SK-N-MC (cell line): ENCODE data around the gene NGEF.

Experiments
- EZH2 ChIP-seq: fragments of 200-600 bp; sonication (generic); IDR thresholded peaks from one replicate; pipeline ENCODE4 v1.6.1; 2017; ENCODE audit warnings: antibody characterized with exemption
- POLR2AphosphoS5 ChIP-seq: IDR thresholded peaks from 2 replicates; pipeline ENCODE4 v1.6.1; 2012; ENCODE audit warnings: mild to moderate bottlenecking, low read depth, low read length, borderline replicate concordance

DNA sequence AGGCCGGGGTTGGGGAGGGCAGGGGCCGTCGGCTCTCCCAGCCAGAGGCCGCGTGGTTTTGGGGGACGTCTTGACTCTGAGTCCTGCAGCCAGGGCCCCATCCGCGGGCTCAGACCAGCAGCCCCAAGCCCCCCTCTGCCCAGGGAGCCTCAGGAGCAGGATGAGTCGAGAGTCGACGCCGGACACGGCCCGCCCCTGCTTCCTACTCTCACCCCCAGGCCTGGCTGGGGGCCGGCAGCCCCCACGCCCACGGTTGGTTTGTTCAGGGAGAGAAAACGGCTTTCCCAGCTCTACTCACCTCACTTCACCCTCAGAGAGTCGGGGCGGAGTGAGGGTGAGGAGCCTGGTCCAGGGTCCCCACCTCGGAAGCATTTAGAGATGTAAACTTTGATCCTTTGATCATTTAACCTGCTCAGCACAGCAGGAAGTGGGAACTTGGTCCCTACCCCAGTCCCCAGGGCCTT is 136.0 kb downstream of the NGEF start:
- TF ChIP-seq POLR2AphosphoS5 (no peak), EZH2 (no peak)
